ENCODE measurements around the gene NPC2. TPM values are rescaled to one million over a fixed set of nuclear protein-coding genes. Genes with fewer than 3 reads are reported as not detected.

The NPC2 gene
- total RNA-seq, 4 donors from 2014 or later: 225 to 510 (median 340) TPM

DNA sequence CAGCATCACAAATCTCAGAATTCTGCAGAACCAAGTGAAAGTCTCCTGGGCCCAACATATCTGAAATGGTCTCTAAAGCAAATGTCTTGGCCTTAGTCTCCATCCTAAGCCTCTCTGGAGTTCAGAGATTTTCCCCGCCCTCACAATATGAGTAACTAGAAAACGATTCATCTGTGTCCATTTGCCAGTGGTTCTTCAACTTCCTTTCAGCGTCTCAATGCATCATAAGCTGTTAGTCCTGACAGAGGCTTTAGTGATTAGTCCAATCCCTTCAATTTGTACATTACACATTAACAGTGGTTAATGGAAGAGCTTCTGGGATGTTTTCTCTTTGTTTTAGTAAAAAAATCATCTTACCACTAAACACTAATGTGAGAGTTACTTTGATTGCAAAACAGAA is 17.4 kb downstream of the NPC2 start:
- H3K9me3 ChIP-seq: no peaks in the 10 kb centered on the region
- 39 to 45% methylated on average over 3 of the region's 3 CpGs for WGBS, 2 donors
- peaks cover 0 to 83% (median 3%) of the 10 kb centered on the region in 3 donors for H3K36me3 ChIP-seq
- H3K4me1 ChIP-seq: peaks cover 0 to 5% (median 0%) of the 10 kb centered on the region in 4 donors
- H3K27me3 ChIP-seq: no peaks in the 10 kb centered on the region
- H3K4me3 ChIP-seq: no peak overlapping the region
- no peak for TF ChIP-seq EP300 (IDR thresholded peaks at IDR 0.05)
- TF ChIP-seq, protein P1, sequence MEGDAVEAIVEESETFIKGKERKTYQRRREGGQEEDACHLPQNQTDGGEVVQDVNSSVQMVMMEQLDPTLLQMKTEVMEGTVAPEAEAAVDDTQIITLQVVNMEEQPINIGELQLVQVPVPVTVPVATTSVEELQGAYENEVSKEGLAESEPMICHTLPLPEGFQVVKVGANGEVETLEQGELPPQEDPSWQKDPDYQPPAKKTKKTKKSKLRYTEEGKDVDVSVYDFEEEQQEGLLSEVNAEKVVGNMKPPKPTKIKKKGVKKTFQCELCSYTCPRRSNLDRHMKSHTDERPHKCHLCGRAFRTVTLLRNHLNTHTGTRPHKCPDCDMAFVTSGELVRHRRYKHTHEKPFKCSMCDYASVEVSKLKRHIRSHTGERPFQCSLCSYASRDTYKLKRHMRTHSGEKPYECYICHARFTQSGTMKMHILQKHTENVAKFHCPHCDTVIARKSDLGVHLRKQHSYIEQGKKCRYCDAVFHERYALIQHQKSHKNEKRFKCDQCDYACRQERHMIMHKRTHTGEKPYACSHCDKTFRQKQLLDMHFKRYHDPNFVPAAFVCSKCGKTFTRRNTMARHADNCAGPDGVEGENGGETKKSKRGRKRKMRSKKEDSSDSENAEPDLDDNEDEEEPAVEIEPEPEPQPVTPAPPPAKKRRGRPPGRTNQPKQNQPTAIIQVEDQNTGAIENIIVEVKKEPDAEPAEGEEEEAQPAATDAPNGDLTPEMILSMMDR (IDR thresholded peaks at IDR 0.05): no peak
- no peak for TF ChIP-seq POLR2A (IDR thresholded peaks at IDR 0.05)
- H3K27ac ChIP-seq: no peak overlapping the region
- no peak for DNase-seq (ENCODE audit: low spot score in 2 of 2)

DNA sequence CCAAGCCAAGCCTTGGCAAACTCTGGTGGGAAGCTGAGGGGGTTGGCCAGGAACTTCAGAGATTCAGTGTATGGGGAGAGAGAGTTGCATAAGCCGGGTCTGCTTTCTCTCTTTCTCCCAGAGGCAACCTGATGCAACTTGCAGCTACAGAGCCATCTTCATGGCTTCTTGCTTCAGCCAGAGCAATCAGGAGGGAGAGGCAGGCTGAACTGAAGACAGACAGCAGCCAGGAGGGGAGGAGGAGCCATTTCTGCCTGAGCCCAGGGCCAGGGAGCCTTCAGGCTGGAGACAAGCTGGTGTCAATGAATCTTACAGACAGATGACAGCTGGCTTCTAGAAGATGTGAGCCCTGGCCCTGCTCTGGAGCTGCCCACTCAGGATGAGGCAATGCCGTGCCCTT is 18.7 kb downstream of the NPC2 start:
- Histone ChIP-seq H3K4me1 (peaks cover 0 to 18% (median 0%) of the 10 kb centered on the region in 4 donors), H3K27me3 (no peaks in the 10 kb centered on the region), H3K9me3 (no peaks in the 10 kb centered on the region), H3K27ac (no peak overlapping the region), H3K4me3 (no peak overlapping the region), H3K36me3 (peaks cover 0 to 70% (median 3%) of the 10 kb centered on the region in 3 donors)
- DNase-seq (ENCODE audit: low spot score in 2 of 2): no peak
- 80 to 85% methylated on average over 2 of the region's 2 CpGs for WGBS, 2 donors
- no peak for TF ChIP-seq EP300 (IDR thresholded peaks at IDR 0.05)
- TF ChIP-seq, protein P1 (IDR thresholded peaks at IDR 0.05): no peak

DNA sequence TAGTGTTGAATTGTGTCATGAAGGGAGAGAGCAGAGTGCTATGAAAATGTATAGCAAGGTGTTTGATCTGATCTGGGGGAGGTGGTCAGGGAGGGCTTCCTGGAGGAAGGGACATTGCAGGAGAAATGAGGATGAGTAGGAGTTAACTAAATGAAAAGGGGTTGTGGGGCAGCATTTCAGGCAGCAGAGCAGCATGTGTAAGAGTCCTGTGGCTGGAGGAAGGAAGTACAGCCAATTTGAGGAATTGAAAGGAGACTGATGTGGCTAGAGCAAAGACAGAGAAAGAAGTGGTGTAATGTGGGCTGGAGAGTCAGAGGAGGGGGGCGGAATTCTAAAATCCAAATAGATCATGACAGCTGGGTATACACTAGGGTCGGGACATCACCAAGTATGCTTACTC is 20.5 kb downstream of the NPC2 start:
- WGBS, 2 donors: 76 to 88% methylated on average over 2 of the region's 2 CpGs
- no peaks in the 10 kb centered on the region for H3K27me3 ChIP-seq
- TF ChIP-seq, protein P1 (IDR thresholded peaks at IDR 0.05): no peak
- TF ChIP-seq POLR2A (IDR thresholded peaks at IDR 0.05) (no peak), EP300 (IDR thresholded peaks at IDR 0.05) (no peak)
- peaks cover 0 to 61% (median 3%) of the 10 kb centered on the region in 3 donors for H3K36me3 ChIP-seq
- no peaks in the 10 kb centered on the region for H3K9me3 ChIP-seq
- no peak overlapping the region for H3K27ac ChIP-seq
- no peak for DNase-seq (ENCODE audit: low spot score in 2 of 2)
- H3K4me3 ChIP-seq: no peak overlapping the region
- H3K4me1 ChIP-seq: peaks cover 0 to 29% (median 0%) of the 10 kb centered on the region in 4 donors

DNA sequence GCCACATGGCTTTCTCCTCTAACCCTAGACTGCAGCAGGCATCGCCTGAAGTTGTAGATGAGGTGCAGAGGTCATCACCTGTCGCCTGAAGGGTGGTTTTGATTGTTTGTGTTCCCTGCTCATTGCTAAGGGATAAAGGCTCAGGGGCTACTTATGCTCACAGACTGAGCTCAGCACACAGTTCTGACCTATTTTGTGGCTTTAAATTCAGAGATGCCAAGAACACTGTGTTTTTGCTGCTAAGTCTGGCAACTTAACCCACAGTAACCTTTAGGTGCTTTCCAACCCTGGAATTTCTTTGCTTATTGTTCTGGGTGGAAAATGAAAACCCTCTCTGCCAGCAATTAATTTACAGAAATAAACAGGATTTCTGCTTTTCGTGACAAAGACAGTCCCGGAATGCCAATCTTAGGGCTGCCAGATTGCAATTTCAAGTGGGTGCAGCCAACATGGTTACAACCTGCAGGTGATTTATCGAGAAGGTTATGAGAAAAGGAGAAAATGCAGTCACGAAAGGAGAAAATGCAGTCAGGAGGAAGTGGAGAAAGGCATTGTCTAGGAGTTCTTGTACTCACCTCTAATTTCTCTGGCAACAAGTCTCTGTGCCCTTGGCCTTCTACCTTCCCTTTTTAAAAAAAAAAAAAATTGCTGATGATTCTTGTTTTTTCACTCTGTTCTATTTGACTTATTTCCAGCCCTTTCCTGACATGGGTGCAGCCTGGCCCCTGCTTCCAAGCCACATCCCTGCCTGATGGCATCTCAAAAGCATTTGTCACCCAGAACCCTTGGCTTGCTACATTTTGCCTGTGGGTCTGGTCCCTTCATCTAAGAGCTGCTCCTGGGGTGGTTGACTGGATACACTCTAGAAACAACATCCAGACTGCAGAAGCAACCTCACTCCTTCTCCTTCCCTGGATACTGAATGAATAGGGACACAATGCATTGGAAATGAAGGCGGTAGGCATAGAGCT is 23.3 kb downstream of the NPC2 start:
- WGBS, 2 donors: 67 to 68% methylated on average over 7 of the region's 7 CpGs
- peaks cover 0 to 29% (median 0%) of the 10 kb centered on the region in 4 donors for H3K4me1 ChIP-seq
- H3K36me3 ChIP-seq: peaks cover 0 to 47% (median 0%) of the 10 kb centered on the region in 3 donors
- peak in 1 of 2 donors; percentile 14 for DNase-seq (ENCODE audit: low spot score in 2 of 2)
- TF ChIP-seq EP300 (IDR thresholded peaks at IDR 0.05) (peak; percentile 11 to 21), POLR2A (IDR thresholded peaks at IDR 0.05) (no peak)
- TF ChIP-seq, protein P1 (IDR thresholded peaks at IDR 0.05): no peak
- H3K27ac ChIP-seq: peak overlapping the region in 1 of 4 donors; percentile 68
- no peak overlapping the region for H3K4me3 ChIP-seq
- no peaks in the 10 kb centered on the region for H3K27me3 ChIP-seq
- no peaks in the 10 kb centered on the region for H3K9me3 ChIP-seq

DNA sequence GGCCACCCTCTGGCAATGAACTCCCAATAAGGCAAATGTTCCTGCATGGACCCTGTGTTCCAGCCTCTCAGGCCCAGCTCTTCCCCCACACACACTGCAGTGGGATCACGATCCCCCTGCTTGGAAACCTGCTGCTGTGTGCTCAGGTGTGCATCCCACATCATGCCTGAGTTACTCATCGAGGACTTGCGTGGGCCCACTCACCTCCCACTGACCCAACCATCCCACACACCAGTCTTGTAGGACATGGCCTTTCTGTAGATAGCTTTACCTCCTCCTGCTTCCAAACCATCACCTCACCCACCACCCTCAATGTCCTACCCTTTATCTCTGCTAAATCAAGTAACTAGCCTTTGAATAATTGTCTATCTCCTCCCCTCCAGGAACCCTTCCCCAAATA is 24.6 kb downstream of the NPC2 start:
- Histone ChIP-seq H3K27ac (peak overlapping the region in 1 of 4 donors; percentile 39), H3K36me3 (peaks cover 0 to 34% (median 0%) of the 10 kb centered on the region in 3 donors), H3K4me1 (peaks cover 0 to 29% (median 0%) of the 10 kb centered on the region in 4 donors), H3K4me3 (no peak overlapping the region), H3K9me3 (no peaks in the 10 kb centered on the region), H3K27me3 (no peaks in the 10 kb centered on the region)
- TF ChIP-seq, protein P1 (IDR thresholded peaks at IDR 0.05): no peak
- TF ChIP-seq EP300 (IDR thresholded peaks at IDR 0.05): no peak
- no peak for TF ChIP-seq POLR2A (IDR thresholded peaks at IDR 0.05)
- no peak for DNase-seq (ENCODE audit: low spot score in 2 of 2)
- WGBS, 2 donors: 89 to 92% methylated on average over 3 of the region's 3 CpGs

All from tibial nerve (tissue), 4 donors.